ENCODE results near the gene ETNPPL. TPM values are rescaled to one million over a fixed set of nuclear protein-coding genes. Genes with fewer than 3 reads are reported as not detected.

ETNPPL gene
- total RNA-seq, 4 donors from 2014 or later, result not detected

- DNase-seq, result no peak
- TF ChIP-seq CTCF (IDR thresholded peaks at IDR 0.05), result no peak
- TF ChIP-seq POLR2A (IDR thresholded peaks at IDR 0.05), result no peak
- Histone ChIP-seq H3K27me3 (no peaks in the 10 kb centered on the region), H3K36me3 (no peaks in the 10 kb centered on the region), H3K27ac (no peak overlapping the region), H3K4me3 (no peak overlapping the region), H3K4me1 (no peaks in the 10 kb centered on the region), H3K9me3 (no peaks in the 10 kb centered on the region)
- intact Hi-C loops (cut with DNase I; ENCODE audit: low total_unique reads), result no loop called here
Observed at GRCh38 chr4:108749119-108749518, 13.7 kb downstream of the ETNPPL start.

DNA sequence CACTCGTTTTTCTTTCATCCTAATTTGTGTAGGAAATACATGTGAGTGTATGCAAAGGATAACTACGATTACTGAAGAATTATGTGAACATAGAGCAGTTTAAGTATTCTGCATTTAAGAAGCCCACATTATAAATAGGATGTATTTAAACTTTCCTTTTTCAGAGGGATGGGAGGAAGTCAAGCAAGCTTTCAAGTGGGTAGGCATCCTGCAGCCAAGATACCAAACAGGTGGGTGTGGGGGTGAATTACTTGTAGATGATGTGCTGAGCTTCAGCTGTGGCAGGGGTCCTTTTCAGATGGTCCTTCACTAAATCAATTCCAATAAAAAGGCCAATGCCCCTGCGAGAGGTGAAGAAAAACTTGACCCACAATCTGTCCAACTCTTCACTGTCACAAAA lies 16.3 kb downstream of the ETNPPL start:
- intact Hi-C loops (cut with DNase I; ENCODE audit: low total_unique reads), result no loop called here
- TF ChIP-seq CTCF (IDR thresholded peaks at IDR 0.05) (no peak), POLR2A (IDR thresholded peaks at IDR 0.05) (no peak)
- no peaks in the 10 kb centered on the region for H3K9me3 ChIP-seq

GRCh38 chr4:108744307-108744706 lies 18.5 kb downstream of the ETNPPL start:
- intact Hi-C loops (cut with DNase I; ENCODE audit: low total_unique reads), result no loop called here
- no peak for TF ChIP-seq POLR2A (IDR thresholded peaks at IDR 0.05)
- TF ChIP-seq CTCF (IDR thresholded peaks at IDR 0.05), result no peak

More for the DNA sequence above, 16.3 kb downstream of the ETNPPL start:
- no peak for DNase-seq
- H3K27me3 ChIP-seq, result no peaks in the 10 kb centered on the region
- no peaks in the 10 kb centered on the region for H3K36me3 ChIP-seq
- no peaks in the 10 kb centered on the region for H3K4me1 ChIP-seq
- no peak overlapping the region for H3K4me3 ChIP-seq
- no peak overlapping the region for H3K27ac ChIP-seq

GRCh38 chr4:108742451-108743420 lies 20.1 kb downstream of the ETNPPL start:
- no peaks in the 10 kb centered on the region for H3K36me3 ChIP-seq
- intact Hi-C loops (cut with DNase I; ENCODE audit: low total_unique reads), result no loop called here
- no peaks in the 10 kb centered on the region for H3K9me3 ChIP-seq
- H3K4me3 ChIP-seq, result no peak overlapping the region
- no peaks in the 10 kb centered on the region for H3K4me1 ChIP-seq
- no peak overlapping the region for H3K27ac ChIP-seq
- TF ChIP-seq POLR2A (IDR thresholded peaks at IDR 0.05) (no peak), CTCF (IDR thresholded peaks at IDR 0.05) (no peak)
- DNase-seq, result no peak
- no peaks in the 10 kb centered on the region for H3K27me3 ChIP-seq

More at GRCh38 chr4:108744307-108744706, 18.5 kb downstream of the ETNPPL start:
- no peak for DNase-seq
- Histone ChIP-seq H3K27me3 (no peaks in the 10 kb centered on the region), H3K9me3 (no peaks in the 10 kb centered on the region), H3K27ac (no peak overlapping the region), H3K4me1 (no peaks in the 10 kb centered on the region), H3K36me3 (no peaks in the 10 kb centered on the region), H3K4me3 (no peak overlapping the region)

GRCh38 chr4:108738003-108738706 lies 24.7 kb downstream of the ETNPPL start:
- no peak for DNase-seq
- Histone ChIP-seq H3K9me3 (no peaks in the 10 kb centered on the region), H3K36me3 (no peaks in the 10 kb centered on the region), H3K4me3 (no peak overlapping the region), H3K27me3 (no peaks in the 10 kb centered on the region), H3K4me1 (no peaks in the 10 kb centered on the region), H3K27ac (no peak overlapping the region)
- intact Hi-C loops (cut with DNase I; ENCODE audit: low total_unique reads), result no loop called here
- TF ChIP-seq CTCF (IDR thresholded peaks at IDR 0.05) (no peak), POLR2A (IDR thresholded peaks at IDR 0.05) (no peak)

Data from uterus (tissue), 4 donors.